Stimulated activated naive CD4-positive, alpha-beta T cell treated with Interleukin-2 at 50 U/mL for 16 hours (primary cell): ENCODE results near the gene RPL4.

ENCODE experiments used
- DNase-seq: peaks from one replicate; lab custom pipeline; 2025; lab: John Stamatoyannopoulos, UW

The RPL4 gene

DNA sequence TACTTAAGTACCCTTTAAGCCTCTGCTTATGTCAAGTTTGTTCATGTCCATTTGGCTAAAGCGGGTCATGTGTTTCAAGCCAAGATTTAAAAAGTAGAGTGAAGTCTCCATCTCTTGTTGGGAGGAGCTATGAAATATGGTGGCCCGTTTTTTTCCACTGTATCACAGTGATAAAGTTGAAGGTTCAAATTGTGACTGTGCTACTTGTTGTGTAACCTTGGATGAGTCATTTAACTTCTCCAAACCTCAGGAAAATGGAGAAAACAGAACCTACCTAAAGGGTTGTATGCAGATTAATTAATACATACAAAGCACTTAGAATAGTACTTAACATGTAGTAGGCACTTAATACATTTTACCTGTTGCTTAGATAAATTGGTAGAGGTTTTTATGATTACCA, 50.5 kb downstream of the RPL4 start:
- DNase-seq: no peak

GRCh38 chr15:66452971-66453580, 51.6 kb downstream of the RPL4 start:
- no peak for DNase-seq

DNA sequence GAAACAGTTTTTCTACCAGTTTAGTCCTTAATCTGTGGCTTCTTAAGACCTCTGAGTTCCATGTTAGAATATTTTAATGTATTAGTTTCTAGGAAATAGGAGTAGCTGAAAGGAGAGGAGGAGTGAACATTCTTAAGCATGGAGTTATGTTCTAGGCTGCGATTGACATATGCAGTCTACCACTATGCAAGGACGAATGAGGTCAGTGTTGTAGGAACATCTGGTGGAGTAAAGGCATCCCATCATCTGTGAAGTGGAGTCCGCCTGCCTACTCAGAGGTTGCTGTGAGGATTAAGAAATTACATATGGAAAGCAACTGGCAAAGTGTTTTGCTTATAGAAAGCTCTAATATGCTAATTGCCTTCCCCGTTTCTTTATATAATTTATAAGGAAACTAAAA, 52.2 kb downstream of the RPL4 start:
- no peak for DNase-seq
